Islet precursor cell (in vitro differentiated cells): Measurements from ENCODE around the gene ALOXE3.
"Not testable (repeated sequence)": the region's sequence is repeated elsewhere in the genome, so short reads cannot be mapped to it uniquely, and the experiment has no call there.

Experiments used
- DNase-seq: peaks from one replicate; pipeline ENCODE4 v3.0.0-alpha.2; 2018

ALOXE3 gene

GRCh38 chr17:8067806-8068205 lies 50.5 kb downstream of the ALOXE3 start:
- DNase-seq = no peak

- no peak for DNase-seq
Measured at GRCh38 chr17:8066841-8067775, 51.2 kb downstream of the ALOXE3 start.

GRCh38 chr17:8064561-8065019 lies 53.7 kb downstream of the ALOXE3 start:
- DNase-seq = no peak

GRCh38 chr17:8063761-8064534 lies 54.4 kb downstream of the ALOXE3 start:
- DNase-seq = no peak

GRCh38 chr17:8062807-8063483 lies 55.4 kb downstream of the ALOXE3 start:
- no peak for DNase-seq

- no peak for DNase-seq
Measured at GRCh38 chr17:8062435-8062806, 55.9 kb downstream of the ALOXE3 start.

- DNase-seq = not testable (repeated sequence)
Measured at GRCh38 chr17:8061851-8062250, 56.5 kb downstream of the ALOXE3 start.

- DNase-seq = peak; percentile 76
Measured at GRCh38 chr17:8060274-8060673, 58.0 kb downstream of the ALOXE3 start.

- no peak for DNase-seq
Measured at GRCh38 chr17:8059131-8059530, 59.2 kb downstream of the ALOXE3 start.

- DNase-seq = peak; percentile 80
Measured at GRCh38 chr17:8057691-8058114, 60.6 kb downstream of the ALOXE3 start.

GRCh38 chr17:8056976-8057625 lies 61.2 kb downstream of the ALOXE3 start:
- no peak for DNase-seq

- DNase-seq = peak; percentile 82
Measured at GRCh38 chr17:8056232-8056975, 61.9 kb downstream of the ALOXE3 start.

GRCh38 chr17:8055851-8056231 lies 62.5 kb downstream of the ALOXE3 start:
- no peak for DNase-seq

- no peak for DNase-seq
Measured at GRCh38 chr17:8053600-8053999, 64.7 kb downstream of the ALOXE3 start.

- no peak for DNase-seq
Measured at GRCh38 chr17:8052256-8053252, 65.8 kb downstream of the ALOXE3 start.

GRCh38 chr17:8051831-8052230 lies 66.5 kb downstream of the ALOXE3 start:
- no peak for DNase-seq

GRCh38 chr17:8048736-8049135 lies 69.6 kb downstream of the ALOXE3 start:
- peak; percentile 23 for DNase-seq

GRCh38 chr17:8048236-8048635 lies 70.1 kb downstream of the ALOXE3 start:
- peak; percentile 52 for DNase-seq

GRCh38 chr17:8047769-8048110 lies 70.6 kb downstream of the ALOXE3 start:
- peak; percentile 44 for DNase-seq

- peak; percentile 45 for DNase-seq
Measured at GRCh38 chr17:8046929-8047768, 71.2 kb downstream of the ALOXE3 start.
